Colonic mucosa (tissue), 4 donors: Measurements from ENCODE around the gene PIP4K2A. TPM values are rescaled to one million over a fixed set of nuclear protein-coding genes. Genes with fewer than 3 reads are reported as not detected.
"Not testable (repeated sequence)": the region's sequence is repeated elsewhere in the genome, so short reads cannot be mapped to it uniquely, and the experiment has no call there.

Experiments used
- DNase-seq: peaks from one replicate; pipeline ENCODE4 v3.0.0-alpha.2; 2020
- H3K27ac ChIP-seq: fragments of 200-600 bp; one replicate; pipeline ENCODE4 v1.8.0; 2021
- H3K27me3 ChIP-seq: fragments of 200-600 bp; one replicate; pipeline ENCODE4 v1.8.0; 2021
- H3K36me3 ChIP-seq: fragments of 200-600 bp; one replicate; pipeline ENCODE4 v1.8.0; 2021
- H3K4me1 ChIP-seq: fragments of 200-600 bp; one replicate; pipeline ENCODE4 v1.8.0; 2021; ENCODE audit warnings: mild to moderate bottlenecking
- H3K4me3 ChIP-seq: fragments of 200-600 bp; one replicate; pipeline ENCODE4 v1.8.0; 2021
- H3K9ac ChIP-seq, 2 donors: one replicate each; pipeline ENCODE4 v1.7.0; 2013; ENCODE audit warnings: control low read depth in 2 of 2, low read depth in 2 of 2, low read length in 2 of 2
- H3K9me3 ChIP-seq: fragments of 200-600 bp; one replicate; pipeline ENCODE4 v1.8.0; 2021
- CTCF ChIP-seq: fragments of 200-600 bp; IDR thresholded peaks from one replicate; pipeline ENCODE4 v1.8.0; 2022; ENCODE audit warnings: antibody characterized with exemption, mild to moderate bottlenecking
- intact Hi-C: fragments of 100-400 bp; cut with DNase I; formaldehyde crosslinking; loops from one replicate; pipeline ENCODE4 v1.14.1; 2022
- total RNA-seq, 2 donors: library from RNA; stranded (reverse); fragmentation: NEBNext Ultra II Directional in 1 of 2; extraction: Animal tissue kit (Norgen Biotek cat#: 25700) in 1 of 2; gene quantifications; one replicate each; pipeline ENCODE4 v1.2.1, GENCODE V29; 2021
- donor health status: healthy.
- donor health status: DM: no; HTN: no; CAD: no.
- donor health status: DM: no; HTN: no; CAD: no.

PIP4K2A gene
- total RNA-seq, 2 donors from 2014 or later = 12.1 to 14.9 TPM

DNA sequence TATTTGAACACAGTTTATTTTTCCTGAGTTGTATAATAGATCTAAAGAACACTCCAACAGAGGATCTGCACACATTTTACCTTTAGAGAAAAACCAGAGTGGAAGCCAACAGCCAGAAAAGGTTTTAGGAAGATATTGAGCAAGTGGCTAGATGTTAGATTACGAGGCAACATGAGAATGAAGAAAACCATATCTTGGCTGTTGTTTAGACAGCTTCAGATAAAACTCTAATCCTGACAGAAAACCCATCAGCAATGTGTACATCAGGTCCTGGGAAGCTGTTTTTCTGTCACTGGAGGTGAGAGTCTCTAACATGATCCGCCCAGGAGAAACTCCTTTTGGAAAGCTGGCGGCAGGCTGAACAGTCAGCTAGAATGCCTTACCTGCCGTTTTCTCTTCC, 209.6 kb downstream of the PIP4K2A start:
- no peak for TF ChIP-seq CTCF
- Histone ChIP-seq H3K27me3 (no peaks in the 10 kb centered on the region), H3K27ac (no peak overlapping the region), H3K9me3 (no peaks in the 10 kb centered on the region), H3K4me1 (no peaks in the 10 kb centered on the region), H3K4me3 (no peak overlapping the region), H3K9ac (no peak overlapping the region), H3K36me3 (no peaks in the 10 kb centered on the region)
- intact Hi-C loops = no loop called here
- DNase-seq = no peak

- no peak overlapping the region for H3K27ac ChIP-seq
- H3K4me3 ChIP-seq = no peak overlapping the region
- no peak for DNase-seq
- intact Hi-C loops = no loop called here
- no peaks in the 10 kb centered on the region for H3K9me3 ChIP-seq
- H3K9ac ChIP-seq = no peak overlapping the region
- no peaks in the 10 kb centered on the region for H3K36me3 ChIP-seq
- no peak for TF ChIP-seq CTCF
- H3K4me1 ChIP-seq = no peaks in the 10 kb centered on the region
- H3K27me3 ChIP-seq = no peaks in the 10 kb centered on the region
Measured at GRCh38 chr10:22503315-22504088, 210.9 kb downstream of the PIP4K2A start.

- H3K27ac ChIP-seq = no peak overlapping the region
- no peak for TF ChIP-seq CTCF
- no peaks in the 10 kb centered on the region for H3K36me3 ChIP-seq
- no peak for DNase-seq
- no peaks in the 10 kb centered on the region for H3K9me3 ChIP-seq
- no peaks in the 10 kb centered on the region for H3K4me1 ChIP-seq
- no peak overlapping the region for H3K4me3 ChIP-seq
- no peak overlapping the region for H3K9ac ChIP-seq
- no peaks in the 10 kb centered on the region for H3K27me3 ChIP-seq
- intact Hi-C loops = no loop called here
Measured at GRCh38 chr10:22501863-22502262, 212.5 kb downstream of the PIP4K2A start.

GRCh38 chr10:22501413-22501812, 213.0 kb downstream of the PIP4K2A start:
- DNase-seq = no peak
- Histone ChIP-seq H3K4me3 (no peak overlapping the region), H3K9me3 (no peaks in the 10 kb centered on the region), H3K36me3 (no peaks in the 10 kb centered on the region), H3K4me1 (no peaks in the 10 kb centered on the region), H3K27ac (no peak overlapping the region), H3K9ac (no peak overlapping the region), H3K27me3 (no peaks in the 10 kb centered on the region)
- intact Hi-C loops = no loop called here
- no peak for TF ChIP-seq CTCF

- Histone ChIP-seq H3K4me3 (no peak overlapping the region), H3K27me3 (no peaks in the 10 kb centered on the region), H3K9me3 (no peaks in the 10 kb centered on the region), H3K4me1 (no peaks in the 10 kb centered on the region), H3K9ac (no peak overlapping the region), H3K36me3 (no peaks in the 10 kb centered on the region), H3K27ac (no peak overlapping the region)
- no peak for DNase-seq
- intact Hi-C loops = no loop called here
- TF ChIP-seq CTCF = no peak
Measured at GRCh38 chr10:22500656-22501340, 213.6 kb downstream of the PIP4K2A start.

DNA sequence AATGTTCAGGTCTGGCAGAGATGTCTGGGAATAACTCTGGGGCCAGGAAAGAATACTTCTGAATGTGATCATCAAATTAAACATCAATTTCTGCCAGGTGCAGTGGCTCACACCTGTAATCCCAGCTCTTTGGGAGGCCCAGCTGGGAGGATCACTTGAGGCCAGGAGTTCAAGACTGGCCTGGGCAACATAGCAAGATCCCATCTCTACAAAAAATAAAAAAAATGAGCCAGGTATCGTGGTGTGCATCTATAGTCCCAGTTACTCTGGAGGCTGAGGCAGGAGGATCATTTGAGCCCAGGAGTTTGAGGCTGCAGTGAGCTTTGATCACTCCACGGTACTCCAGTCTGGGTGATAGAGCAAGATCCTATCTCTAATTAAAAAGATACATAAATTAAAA, 214.4 kb downstream of the PIP4K2A start:
- H3K36me3 ChIP-seq, H3K27me3 ChIP-seq, H3K9ac ChIP-seq, DNase-seq, H3K4me1 ChIP-seq, H3K9me3 ChIP-seq, H3K4me3 ChIP-seq, intact Hi-C loops, H3K27ac ChIP-seq: not testable (repeated sequence)
